HCT116 (cell line): ENCODE data around the gene RNPS1. TPM values are rescaled to one million over a fixed set of nuclear protein-coding genes. Genes with fewer than 3 reads are reported as not detected.

Experiments
- ATAC-seq: fragments of 200-7000 bp; cut with Tn5 transposase; 2 replicates; pipeline ENCODE4 v1.9.1; 2020; ENCODE audit warnings: mild to moderate bottlenecking, moderate library complexity
- BruUV-seq: library from RNA; stranded (reverse); fragments of 400-500 nt; replicated peaks from 2 replicates; lab custom pipeline; 2021; lab: Mats Ljungman, UMichigan
- CTCF ChIA-PET: fragments of 300-600 bp; sonication (Branson Sonifier 250); formaldehyde crosslinking; loops from one replicate; lab custom pipeline; 2021; ENCODE audit warnings: antibody characterized with exemption; lab: Charles Lee
- POLR2A ChIA-PET: fragments of 300-600, 350-600 bp; sonication (Branson Sonifier 250); formaldehyde crosslinking; loops from one replicate; lab custom pipeline; 2021; ENCODE audit warnings: antibody characterized with exemption; lab: Charles Lee
- RAD21 ChIA-PET, 2 experiments: fragments of 300-600 bp; sonication (Branson Sonifier 250); formaldehyde crosslinking; loops; one replicate each; lab custom pipeline; 2023; ENCODE audit warnings: low total read pairs in 2 of 2; ENCODE audit not compliant: uncharacterized antibody in 2 of 2, unreplicated experiment in 2 of 2, low non-redundant PET in 1 of 2; lab: Charles Lee
- DNase-seq: peaks from one replicate; pipeline ENCODE4 v3.0.0-alpha.2; 2010; ENCODE audit warnings: low read depth, low spot score
- H2AFZ ChIP-seq: fragments of 200-600 bp; shearing (Covaris generic), sonication (generic); 2 replicates; pipeline ENCODE4 v1.6.1; 2017; ENCODE audit warnings: low read depth, mixed run types, mixed read lengths, antibody characterized with exemption, low read length; ENCODE audit not compliant: poor library complexity, severe bottlenecking
- H3K27ac ChIP-seq: 2 replicates; pipeline ENCODE4 v1.5.1; 2012; ENCODE audit warnings: low read depth, low read length
- H3K27me3 ChIP-seq: fragments of 200-600 bp; sonication (generic); 2 replicates; pipeline ENCODE4 v1.6.1; 2016; ENCODE audit warnings: mixed run types, low read length, mixed read lengths; ENCODE audit not compliant: insufficient read depth
- H3K36me3 ChIP-seq, 2 experiments: fragments of 200-500 bp in 1 of 2; fragments of 200-600 bp in 1 of 2; sonication (Bioruptor generic) in 1 of 2; sonication (generic) in 1 of 2; 2 replicates each; pipeline versions ENCODE4 v1.5.1 to v1.6.1; 2014 to 2016; ENCODE audit warnings: low read length in 2 of 2, inconsistent platforms in 1 of 2, mixed read lengths in 1 of 2, mixed run types in 1 of 2; ENCODE audit not compliant: insufficient read depth in 2 of 2, control insufficient read depth in 1 of 2
- H3K4me1 ChIP-seq, 2 experiments: fragments of 200-600 bp in 1 of 2; sonication (generic) in 1 of 2; 2 replicates each; pipeline versions ENCODE4 v1.5.1 to v1.6.1; 2012 to 2017; ENCODE audit warnings: low read length in 2 of 2, inconsistent platforms in 1 of 2, mild to moderate bottlenecking in 1 of 2, mixed read lengths in 1 of 2, mixed run types in 1 of 2, moderate library complexity in 1 of 2; ENCODE audit not compliant: insufficient read depth in 2 of 2, control insufficient read depth in 1 of 2
- H3K4me2 ChIP-seq: fragments of 200-600 bp; sonication (generic); 2 replicates; pipeline ENCODE4 v1.6.1; 2017; ENCODE audit warnings: mixed run types, low read length, mixed read lengths
- H3K4me3 ChIP-seq, 2 experiments: fragments of 200-600 bp in 1 of 2; sonication (generic) in 1 of 2; replicated peaks in 1 of 2; 2 replicates each; pipeline ENCODE4 v1.5.1; 2011 to 2016; ENCODE audit warnings: low read length in 2 of 2, control low read depth in 1 of 2, low read depth in 1 of 2, mild to moderate bottlenecking in 1 of 2, mixed read lengths in 1 of 2, mixed run types in 1 of 2
- H3K79me2 ChIP-seq: fragments of 200-600 bp; sonication (generic); 2 replicates; pipeline ENCODE4 v1.6.1; 2017; ENCODE audit warnings: mild to moderate bottlenecking, mixed run types, low read length, moderate library complexity, mixed read lengths; ENCODE audit not compliant: insufficient read depth
- H3K9ac ChIP-seq: fragments of 200-600 bp; sonication (generic); 2 replicates; pipeline ENCODE4 v1.6.1; 2016; ENCODE audit warnings: low read length, mixed read lengths
- H3K9me2 ChIP-seq: fragments of 200-600 bp; sonication (generic), shearing (Covaris generic); 2 replicates; pipeline ENCODE4 v1.6.1; 2017; ENCODE audit warnings: mixed run types, mild to moderate bottlenecking, moderate library complexity; ENCODE audit not compliant: insufficient read depth
- H3K9me3 ChIP-seq, 2 experiments: fragments of 200-500 bp in 1 of 2; fragments of 200-600 bp in 1 of 2; sonication (Bioruptor generic) in 1 of 2; sonication (generic) in 1 of 2; 2 replicates each; pipeline ENCODE4 v1.6.1; 2014 to 2017; ENCODE audit warnings: low read length in 2 of 2, mixed read lengths in 2 of 2, inconsistent platforms in 1 of 2, low read depth in 1 of 2, mild to moderate bottlenecking in 1 of 2, mixed run types in 1 of 2, moderate library complexity in 1 of 2; ENCODE audit not compliant: control insufficient read depth in 1 of 2, insufficient read depth in 1 of 2
- H4K20me1 ChIP-seq: fragments of 200-600 bp; sonication (generic), shearing (Covaris generic); 2 replicates; pipeline ENCODE4 v1.6.1; 2017; ENCODE audit warnings: mixed run types, mild to moderate bottlenecking, moderate library complexity; ENCODE audit not compliant: insufficient read depth
- CTCF ChIP-seq, 3 experiments: fragments of 200-600 bp in 1 of 3; sonication (generic) in 1 of 3; IDR thresholded peaks in 2 of 3; conservative IDR thresholded peaks in 1 of 3; 2 replicates each; pipeline ENCODE4 v1.5.1; 2012 to 2017; ENCODE audit warnings: low read depth in 2 of 3, low read length in 2 of 3, antibody characterized with exemption in 1 of 3, borderline replicate concordance in 1 of 3, control low read depth in 1 of 3, mild to moderate bottlenecking in 1 of 3, mixed read lengths in 1 of 3, mixed run types in 1 of 3, moderate library complexity in 1 of 3; ENCODE audit not compliant: insufficient read depth in 1 of 3
- ELF1 ChIP-seq: IDR thresholded peaks from 2 replicates; pipeline ENCODE4 v1.6.1; 2012; ENCODE audit warnings: low read depth, borderline replicate concordance
- YY1 ChIP-seq: IDR thresholded peaks from 2 replicates; pipeline ENCODE4 v1.6.1; 2011; ENCODE audit warnings: low read length, low read depth, moderate library complexity, mild to moderate bottlenecking; ENCODE audit not compliant: insufficient replicate concordance; ENCODE audit errors: extremely low read depth
- intact Hi-C: fragments of 100-400 bp; cut with micrococcal nuclease; formaldehyde crosslinking; loops from 2 replicates; pipeline ENCODE4 v1.10.0; 2022
- total RNA-seq: library from RNA; stranded (reverse); gene quantifications from one replicate; pipeline ENCODE4 v1.2.1, GENCODE V29; 2021; ENCODE audit not compliant: unreplicated experiment

Gene RNPS1
- total RNA-seq, 1 experiment from 2014 or later = 257 TPM

GRCh38 chr16:2243031-2243528 lies 24.8 kb downstream of the RNPS1 start:
- peak; percentile 35; the same call in 1 of the 2 replicates for ATAC-seq
- ChIA-PET RAD21 (no interaction called here), CTCF (no interaction called here)

More at GRCh38 chr16:2243031-2243528, 24.8 kb downstream of the RNPS1 start:
- no peak overlapping the region for H2AFZ ChIP-seq
- peaks cover 50% of the 10 kb centered on the region for H3K79me2 ChIP-seq
- H4K20me1 ChIP-seq = no peaks in the 10 kb centered on the region
- no peak for DNase-seq
- peaks cover 21 to 44% of the 10 kb centered on the region in 2 experiments; a peak in 3 of 4 replicates for H3K36me3 ChIP-seq
- no peak overlapping the region for H3K4me2 ChIP-seq
- no peak overlapping the region for H3K4me3 ChIP-seq
- H3K27ac ChIP-seq = no peak overlapping the region
- POLR2A ChIA-PET = no interaction called here
- TF ChIP-seq YY1 (no peak), ELF1 (no peak), CTCF (IDR thresholded peaks at IDR 0.05 in 2 of 3, conservative IDR thresholded peaks at IDR 0.05 in 1 of 3; ENCODE audit: borderline replicate concordance in 1 of 3, insufficient read depth in 1 of 3, low read depth in 2 of 3, low read length in 2 of 3) (peak in 2 of 3 experiments; percentile 21 to 31; a peak in 3 of 6 replicates)
- intact Hi-C loops = no loop called here
- no peaks in the 10 kb centered on the region for H3K9me2 ChIP-seq
- no peaks in the 10 kb centered on the region for H3K27me3 ChIP-seq
- H3K9me3 ChIP-seq = no peaks in the 10 kb centered on the region
- H3K9ac ChIP-seq = no peak overlapping the region
- no TSS peak for BruUV-seq
- peaks cover 0 to 17% of the 10 kb centered on the region in 2 experiments; a peak in 2 of 4 replicates for H3K4me1 ChIP-seq
